Chondrocyte (in vitro differentiated cells): ENCODE data around the gene RARB. TPM values are rescaled to one million over a fixed set of nuclear protein-coding genes. Genes with fewer than 3 reads are reported as not detected.

Source experiments
- DNase-seq: peaks from one replicate; pipeline ENCODE4 v3.0.0; 2021; ENCODE audit warnings: mixed read lengths, low spot score
- H3K27ac Mint-ChIP-seq: one replicate; pipeline ENCODE4 v1.8.0; 2021; ENCODE audit warnings: mild to moderate bottlenecking, moderate library complexity, mixed read lengths; ENCODE audit not compliant: unreplicated experiment
- H3K27me3 Mint-ChIP-seq: 2 replicates; pipeline ENCODE4 v1.8.0; 2021; ENCODE audit warnings: low read depth, mixed read lengths
- H3K36me3 Mint-ChIP-seq: 2 replicates; pipeline ENCODE4 v1.8.0; 2021; ENCODE audit warnings: low read depth, mixed read lengths
- H3K4me1 Mint-ChIP-seq: 2 replicates; pipeline ENCODE4 v1.8.0; 2021; ENCODE audit warnings: low read depth, mild to moderate bottlenecking, mixed read lengths
- H3K4me3 Mint-ChIP-seq: one replicate; pipeline ENCODE4 v1.8.0; 2021; ENCODE audit warnings: mild to moderate bottlenecking, moderate library complexity, mixed read lengths; ENCODE audit not compliant: unreplicated experiment
- H3K9me3 Mint-ChIP-seq: 2 replicates; pipeline ENCODE4 v1.8.0; 2021; ENCODE audit warnings: low read depth, mixed read lengths
- total RNA-seq: library from RNA; stranded (reverse); gene quantifications from 3 replicates; pipeline ENCODE4 v1.2.1, GENCODE V29; 2021
- TF ChIP-seq, protein P1 (sequence below): fragments of 200-600 bp; sonication (generic); IDR thresholded peaks from 2 replicates; pipeline ENCODE4 v1.5.0; 2021; ENCODE audit warnings: antibody characterized with exemption, mild to moderate bottlenecking, moderate library complexity

The RARB gene
- total RNA-seq, 1 donor from 2014 or later: 5.9 TPM

DNA sequence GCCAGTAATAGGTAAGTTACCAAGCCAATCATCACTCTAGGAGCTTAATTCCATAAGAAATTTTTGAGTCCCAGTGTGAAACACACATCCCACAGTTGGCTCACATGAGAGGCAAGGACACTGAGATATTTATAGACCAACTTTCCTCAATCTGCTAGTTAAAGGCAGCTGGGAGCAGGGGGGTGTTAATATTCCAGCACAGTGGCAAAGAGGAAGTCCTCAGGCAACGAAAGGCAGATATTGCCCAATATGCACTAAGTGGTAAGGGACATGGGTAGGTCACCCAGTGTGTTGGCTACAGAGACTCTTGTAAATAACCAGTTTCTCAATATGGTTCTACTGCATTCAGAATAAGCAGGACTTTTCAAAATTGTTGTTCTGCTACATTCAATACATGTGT is 175.6 kb downstream of the RARB start:
- peaks cover 27% of the 10 kb centered on the region for H3K4me1 Mint-ChIP-seq
- DNase-seq: no peak
- no peaks in the 10 kb centered on the region for H3K9me3 Mint-ChIP-seq
- H3K36me3 Mint-ChIP-seq: peaks cover 14% of the 10 kb centered on the region
- TF ChIP-seq, protein P1, sequence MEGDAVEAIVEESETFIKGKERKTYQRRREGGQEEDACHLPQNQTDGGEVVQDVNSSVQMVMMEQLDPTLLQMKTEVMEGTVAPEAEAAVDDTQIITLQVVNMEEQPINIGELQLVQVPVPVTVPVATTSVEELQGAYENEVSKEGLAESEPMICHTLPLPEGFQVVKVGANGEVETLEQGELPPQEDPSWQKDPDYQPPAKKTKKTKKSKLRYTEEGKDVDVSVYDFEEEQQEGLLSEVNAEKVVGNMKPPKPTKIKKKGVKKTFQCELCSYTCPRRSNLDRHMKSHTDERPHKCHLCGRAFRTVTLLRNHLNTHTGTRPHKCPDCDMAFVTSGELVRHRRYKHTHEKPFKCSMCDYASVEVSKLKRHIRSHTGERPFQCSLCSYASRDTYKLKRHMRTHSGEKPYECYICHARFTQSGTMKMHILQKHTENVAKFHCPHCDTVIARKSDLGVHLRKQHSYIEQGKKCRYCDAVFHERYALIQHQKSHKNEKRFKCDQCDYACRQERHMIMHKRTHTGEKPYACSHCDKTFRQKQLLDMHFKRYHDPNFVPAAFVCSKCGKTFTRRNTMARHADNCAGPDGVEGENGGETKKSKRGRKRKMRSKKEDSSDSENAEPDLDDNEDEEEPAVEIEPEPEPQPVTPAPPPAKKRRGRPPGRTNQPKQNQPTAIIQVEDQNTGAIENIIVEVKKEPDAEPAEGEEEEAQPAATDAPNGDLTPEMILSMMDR: no peak
- no peaks in the 10 kb centered on the region for H3K27me3 Mint-ChIP-seq
- H3K27ac Mint-ChIP-seq: peak overlapping the region; percentile 24
- H3K4me3 Mint-ChIP-seq: no peak overlapping the region

DNA sequence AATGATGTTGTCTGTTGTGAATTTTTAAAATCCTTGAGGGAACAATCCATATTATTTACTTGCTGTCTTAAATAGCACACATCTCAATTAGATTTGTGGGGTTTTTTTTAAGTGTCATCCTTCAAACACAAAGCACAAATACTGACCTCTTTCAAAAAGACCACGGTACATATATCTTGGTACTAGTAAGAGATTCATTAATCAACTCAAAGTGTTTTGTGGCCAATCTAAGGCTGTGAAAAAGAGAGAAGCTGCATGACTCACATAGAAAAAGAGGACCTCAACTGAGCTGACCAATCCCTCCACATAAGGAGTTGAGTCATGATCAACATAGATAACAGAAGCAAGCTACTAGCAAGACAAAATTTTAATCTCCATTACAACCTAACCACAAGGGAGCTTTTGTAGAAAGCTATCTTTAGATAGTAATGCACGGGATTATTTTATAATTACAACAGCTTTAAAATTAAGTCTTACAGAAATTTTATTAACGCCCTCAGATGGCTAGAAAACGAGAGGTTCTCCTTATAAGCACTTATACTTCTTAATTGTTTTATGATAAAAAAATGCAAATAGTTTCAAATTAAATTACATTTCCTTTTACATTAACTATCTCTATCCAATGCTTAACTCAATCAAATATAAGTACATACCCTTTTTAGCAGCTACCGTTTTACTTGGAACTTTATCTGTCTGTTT is 176.2 kb downstream of the RARB start:
- TF ChIP-seq, protein P1: no peak
- Mint-ChIP-seq H3K27me3 (no peaks in the 10 kb centered on the region), H3K4me1 (peaks cover 27% of the 10 kb centered on the region), H3K9me3 (no peaks in the 10 kb centered on the region), H3K27ac (peak overlapping the region; percentile 45), H3K36me3 (peaks cover 12% of the 10 kb centered on the region), H3K4me3 (no peak overlapping the region)
- DNase-seq: no peak

DNA sequence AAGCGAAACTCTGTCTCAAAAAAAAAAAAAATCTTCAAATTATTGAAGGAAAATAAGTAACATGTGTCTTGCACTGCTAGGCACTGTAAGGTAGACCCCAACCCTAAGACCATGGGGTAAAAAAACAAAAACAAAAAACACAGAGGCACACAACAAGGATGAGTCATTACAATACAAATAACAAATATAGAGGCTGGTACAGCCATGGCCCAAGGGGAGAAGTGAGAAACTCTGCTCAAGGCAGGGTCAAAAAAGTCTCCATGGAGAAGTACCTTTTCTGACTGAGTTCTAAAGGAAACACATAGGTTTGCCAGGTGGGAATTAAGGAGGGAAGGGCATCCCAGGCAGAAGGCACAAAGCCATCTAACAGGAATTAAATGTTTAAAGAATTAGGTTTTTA is 182.1 kb downstream of the RARB start:
- Mint-ChIP-seq H3K4me3 (no peak overlapping the region), H3K9me3 (no peaks in the 10 kb centered on the region), H3K36me3 (peaks cover 35% of the 10 kb centered on the region), H3K27ac (no peak overlapping the region), H3K4me1 (peaks cover 8% of the 10 kb centered on the region), H3K27me3 (no peaks in the 10 kb centered on the region)
- TF ChIP-seq, protein P1: no peak
- no peak for DNase-seq

DNA sequence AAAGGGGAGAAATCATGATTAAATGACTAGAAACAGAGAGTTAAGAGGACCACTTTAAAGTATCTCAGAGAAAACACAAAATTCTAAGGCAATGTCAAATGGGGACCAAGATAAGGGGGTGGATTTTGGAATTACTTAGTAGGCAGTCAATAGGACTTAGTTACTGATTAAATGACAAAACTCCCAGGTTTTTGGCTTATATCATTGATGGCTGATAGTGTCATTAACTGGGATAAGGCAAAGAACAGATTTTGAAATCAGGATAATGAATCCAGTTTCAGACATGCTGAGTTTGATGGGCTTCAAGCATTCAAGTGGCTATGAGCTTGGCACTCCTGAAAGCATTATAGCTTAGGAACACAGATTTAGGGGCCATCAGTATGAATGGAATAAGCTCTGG is 182.7 kb downstream of the RARB start:
- Mint-ChIP-seq H3K4me1 (peaks cover 2% of the 10 kb centered on the region), H3K36me3 (peaks cover 33% of the 10 kb centered on the region), H3K4me3 (no peak overlapping the region), H3K9me3 (no peaks in the 10 kb centered on the region), H3K27me3 (no peaks in the 10 kb centered on the region), H3K27ac (no peak overlapping the region)
- DNase-seq: no peak
- TF ChIP-seq, protein P1: no peak

DNA sequence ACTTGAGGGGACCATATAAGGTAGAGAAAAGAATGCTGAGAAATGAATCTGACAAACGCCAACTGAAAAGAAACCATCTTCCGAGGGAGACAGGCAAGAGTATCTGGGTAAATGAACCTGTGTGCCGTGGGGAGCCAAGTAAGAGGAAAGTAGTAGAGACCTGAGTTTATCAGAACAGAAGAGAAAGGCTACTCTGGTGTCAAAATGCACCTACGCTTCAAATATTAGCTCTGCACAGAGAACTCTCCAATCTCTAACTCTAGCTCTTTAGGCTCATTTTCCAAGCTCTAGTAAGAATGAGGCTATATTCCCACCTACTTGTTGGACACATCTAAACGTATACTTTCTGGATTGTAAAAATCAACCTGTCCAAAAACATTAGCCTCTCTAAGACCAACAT is 183.1 kb downstream of the RARB start:
- Mint-ChIP-seq H3K9me3 (no peaks in the 10 kb centered on the region), H3K4me3 (no peak overlapping the region), H3K36me3 (peaks cover 31% of the 10 kb centered on the region), H3K27ac (no peak overlapping the region), H3K27me3 (no peaks in the 10 kb centered on the region), H3K4me1 (no peaks in the 10 kb centered on the region)
- TF ChIP-seq, protein P1: no peak
- no peak for DNase-seq
